HG02798 (cell line): ENCODE measurements around the gene MYZAP.

ENCODE experiments used
- ATAC-seq: cut with Tn5 transposase; IDR thresholded peaks from one replicate; pipeline ENCODE4 v1.9.1; 2021; ENCODE audit warnings: mild to moderate bottlenecking; ENCODE audit not compliant: unreplicated experiment, poor library complexity

Gene MYZAP

GRCh38 chr15:57731530-57732103 lies 139.9 kb downstream of the MYZAP start:
- no peak for ATAC-seq

- ATAC-seq, result no peak
Measured at GRCh38 chr15:57732526-57733331, 141.0 kb downstream of the MYZAP start.

- ATAC-seq, result no peak
Measured at GRCh38 chr15:57734860-57735259, 143.2 kb downstream of the MYZAP start.
